ENCODE data around the gene ATP9B. TPM values are rescaled to one million over a fixed set of nuclear protein-coding genes. Genes with fewer than 3 reads are reported as not detected.

The ATP9B gene
- total RNA-seq, 2 donors from 2014 or later: 22.5 to 72.9 TPM

DNA sequence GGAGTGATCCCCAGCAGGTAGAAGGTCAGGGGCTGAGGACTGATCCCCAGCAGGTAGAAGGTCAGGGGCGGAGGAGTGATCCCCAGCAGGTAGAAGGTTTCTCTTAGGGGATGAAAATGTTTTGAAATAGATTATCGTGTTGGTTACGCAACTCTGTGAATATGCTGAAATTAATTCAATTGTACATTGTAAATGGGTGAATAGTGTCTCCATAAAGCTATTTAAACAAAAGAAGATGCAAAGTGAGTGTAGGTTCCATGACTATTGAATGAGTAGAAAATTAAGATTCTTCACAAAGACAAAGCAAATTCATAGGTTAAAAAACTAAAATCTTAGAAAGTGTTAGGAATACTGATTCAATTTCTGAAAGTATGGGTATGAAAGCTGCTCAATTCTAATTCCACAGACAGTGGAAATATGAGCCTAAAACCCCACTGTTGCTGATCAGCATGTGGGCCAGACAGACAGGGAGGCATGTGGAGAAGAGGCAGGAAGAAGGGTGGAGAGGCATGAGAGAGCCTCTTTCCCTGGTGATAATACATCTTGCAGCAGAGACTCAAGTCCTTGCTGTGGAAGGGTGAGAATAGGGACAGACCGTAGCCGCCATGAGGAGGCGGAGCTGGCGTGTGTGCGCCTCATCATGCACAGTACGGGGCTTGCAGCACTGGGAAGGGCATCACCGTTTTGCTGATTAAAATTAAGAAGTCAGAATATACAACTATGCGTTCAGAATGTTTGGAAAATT, 240.6 kb downstream of the ATP9B start:
- H3K9me3 ChIP-seq: no peaks in the 10 kb centered on the region
- H3K4me1 ChIP-seq (ENCODE audit: control insufficient read depth in 1 of 2, low read depth in 2 of 2): no peaks in the 10 kb centered on the region
- H3K36me3 ChIP-seq: peaks cover 18% of the 10 kb centered on the region
- H3K4me3 ChIP-seq: no peak overlapping the region
- TF ChIP-seq, protein P1, sequence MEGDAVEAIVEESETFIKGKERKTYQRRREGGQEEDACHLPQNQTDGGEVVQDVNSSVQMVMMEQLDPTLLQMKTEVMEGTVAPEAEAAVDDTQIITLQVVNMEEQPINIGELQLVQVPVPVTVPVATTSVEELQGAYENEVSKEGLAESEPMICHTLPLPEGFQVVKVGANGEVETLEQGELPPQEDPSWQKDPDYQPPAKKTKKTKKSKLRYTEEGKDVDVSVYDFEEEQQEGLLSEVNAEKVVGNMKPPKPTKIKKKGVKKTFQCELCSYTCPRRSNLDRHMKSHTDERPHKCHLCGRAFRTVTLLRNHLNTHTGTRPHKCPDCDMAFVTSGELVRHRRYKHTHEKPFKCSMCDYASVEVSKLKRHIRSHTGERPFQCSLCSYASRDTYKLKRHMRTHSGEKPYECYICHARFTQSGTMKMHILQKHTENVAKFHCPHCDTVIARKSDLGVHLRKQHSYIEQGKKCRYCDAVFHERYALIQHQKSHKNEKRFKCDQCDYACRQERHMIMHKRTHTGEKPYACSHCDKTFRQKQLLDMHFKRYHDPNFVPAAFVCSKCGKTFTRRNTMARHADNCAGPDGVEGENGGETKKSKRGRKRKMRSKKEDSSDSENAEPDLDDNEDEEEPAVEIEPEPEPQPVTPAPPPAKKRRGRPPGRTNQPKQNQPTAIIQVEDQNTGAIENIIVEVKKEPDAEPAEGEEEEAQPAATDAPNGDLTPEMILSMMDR (IDR thresholded peaks at IDR 0.05): no peak
- ATAC-seq (ENCODE audit: insufficient number of reproducible peaks, low FRiP score, low read depth) (no peak), DNase-seq (ENCODE audit: low spot score) (no peak)
- H3K27ac ChIP-seq: no peak overlapping the region
- H3K27me3 ChIP-seq (replicated peaks; ENCODE audit: insufficient read depth): no peaks in the 10 kb centered on the region

- no peak for DNase-seq (ENCODE audit: low spot score)
- no peaks in the 10 kb centered on the region for H3K9me3 ChIP-seq
- ATAC-seq (ENCODE audit: insufficient number of reproducible peaks, low FRiP score, low read depth): no peak
- H3K27me3 ChIP-seq (replicated peaks; ENCODE audit: insufficient read depth): no peaks in the 10 kb centered on the region
- H3K36me3 ChIP-seq: peaks cover 6% of the 10 kb centered on the region
- no peak overlapping the region for H3K4me3 ChIP-seq
- H3K4me1 ChIP-seq (ENCODE audit: control insufficient read depth in 1 of 2, low read depth in 2 of 2): no peaks in the 10 kb centered on the region
- H3K27ac ChIP-seq: no peak overlapping the region
- TF ChIP-seq, protein P1 (IDR thresholded peaks at IDR 0.05): no peak
Observed at GRCh38 chr18:79314838-79315388, 245.7 kb downstream of the ATP9B start.

GRCh38 chr18:79315596-79315995, 246.4 kb downstream of the ATP9B start:
- no peaks in the 10 kb centered on the region for H3K4me1 ChIP-seq (ENCODE audit: control insufficient read depth in 1 of 2, low read depth in 2 of 2)
- no peak overlapping the region for H3K4me3 ChIP-seq
- H3K27ac ChIP-seq: no peak overlapping the region
- no peaks in the 10 kb centered on the region for H3K27me3 ChIP-seq (replicated peaks; ENCODE audit: insufficient read depth)
- TF ChIP-seq, protein P1 (IDR thresholded peaks at IDR 0.05): no peak
- H3K36me3 ChIP-seq: peaks cover 3% of the 10 kb centered on the region
- no peak for DNase-seq (ENCODE audit: low spot score)
- no peaks in the 10 kb centered on the region for H3K9me3 ChIP-seq
- ATAC-seq (ENCODE audit: insufficient number of reproducible peaks, low FRiP score, low read depth): no peak

GRCh38 chr18:79317703-79318102, 248.5 kb downstream of the ATP9B start:
- H3K4me3 ChIP-seq: no peak overlapping the region
- TF ChIP-seq, protein P1 (IDR thresholded peaks at IDR 0.05): no peak
- peaks cover 2% of the 10 kb centered on the region for H3K36me3 ChIP-seq
- no peaks in the 10 kb centered on the region for H3K4me1 ChIP-seq (ENCODE audit: control insufficient read depth in 1 of 2, low read depth in 2 of 2)
- H3K27me3 ChIP-seq (replicated peaks; ENCODE audit: insufficient read depth): no peaks in the 10 kb centered on the region
- no peak for ATAC-seq (ENCODE audit: insufficient number of reproducible peaks, low FRiP score, low read depth)
- H3K27ac ChIP-seq: no peak overlapping the region
- no peak for DNase-seq (ENCODE audit: low spot score)
- no peaks in the 10 kb centered on the region for H3K9me3 ChIP-seq

- Histone ChIP-seq H3K4me1 (ENCODE audit: control insufficient read depth in 1 of 2, low read depth in 2 of 2) (no peaks in the 10 kb centered on the region), H3K36me3 (peaks cover 2% of the 10 kb centered on the region), H3K9me3 (no peaks in the 10 kb centered on the region), H3K27ac (no peak overlapping the region), H3K4me3 (no peak overlapping the region), H3K27me3 (replicated peaks; ENCODE audit: insufficient read depth) (no peaks in the 10 kb centered on the region)
- DNase-seq (ENCODE audit: low spot score): no peak
- TF ChIP-seq, protein P1 (IDR thresholded peaks at IDR 0.05): no peak
- ATAC-seq (ENCODE audit: insufficient number of reproducible peaks, low FRiP score, low read depth): no peak
Observed at GRCh38 chr18:79318142-79318673, 249.0 kb downstream of the ATP9B start.

Measured in thoracic aorta (tissue), 2 donors.